HEK293 (cell line): ENCODE results near the gene EGFR.

ENCODE experiments used
- CTCF ChIA-PET: fragments of 350-600 bp; formaldehyde crosslinking; extraction: SDS; loops from one replicate; lab custom pipeline; 2021; ENCODE audit warnings: antibody characterized with exemption; lab: Yijun Ruan, JAX
- POLR2A ChIA-PET: fragments of 300-600 bp; formaldehyde crosslinking; extraction: SDS; loops from one replicate; lab custom pipeline; 2020; ENCODE audit warnings: antibody characterized with exemption, inconsistent platforms; lab: Yijun Ruan, JAX
- H3K27ac ChIP-seq: fragments of 200-500 bp; sonication (Bioruptor generic); 2 replicates; pipeline ENCODE4 v1.5.1; 2014; ENCODE audit warnings: low read depth, low read length, control low read depth, inconsistent platforms; ENCODE audit errors: extremely low read depth
- H3K36me3 ChIP-seq, 2 experiments: fragments of 200-500 bp in 1 of 2; sonication (Bioruptor generic) in 1 of 2; 1 replicate in 1 of 2; 2 replicates in 1 of 2; pipeline ENCODE4 v1.5.1; 2014 to 2017; ENCODE audit warnings: inconsistent platforms in 2 of 2, low read length in 2 of 2; ENCODE audit not compliant: control insufficient read depth in 2 of 2, insufficient read depth in 1 of 2
- H3K4me1 ChIP-seq: fragments of 200-500 bp; sonication (Bioruptor generic); 2 replicates; pipeline ENCODE4 v1.5.1; 2014; ENCODE audit warnings: mild to moderate bottlenecking, low read length, inconsistent platforms; ENCODE audit not compliant: control insufficient read depth, insufficient read depth
- H3K4me3 ChIP-seq: 2 replicates; pipeline ENCODE4 v1.5.1; 2011; ENCODE audit warnings: low read depth, mild to moderate bottlenecking, control low read depth, low read length, moderate library complexity
- H3K9me3 ChIP-seq: fragments of 200-500 bp; sonication (Bioruptor generic); 2 replicates; pipeline ENCODE4 v1.5.1; 2014; ENCODE audit warnings: low read depth, low read length, inconsistent platforms; ENCODE audit not compliant: control insufficient read depth, insufficient read depth
- HOXD13 ChIP-seq: sonication (generic); formaldehyde crosslinking; IDR thresholded peaks from 2 replicates; pipeline ENCODE4 v1.8.0; 2022; ENCODE audit warnings: missing genetic modification reagents, borderline replicate concordance
- KLF10 ChIP-seq: fragments of 450-650 bp; IDR thresholded peaks from 2 replicates; pipeline ENCODE4 v1.5.1; 2018; ENCODE audit warnings: missing biosample characterization, mild to moderate bottlenecking, missing genetic modification characterization
- KLF17 ChIP-seq: fragments of 450-650 bp; formaldehyde crosslinking; IDR thresholded peaks from 2 replicates; pipeline ENCODE4 v1.5.1; 2016; ENCODE audit warnings: missing biosample characterization, missing genetic modification characterization
- REST ChIP-seq: fragments of 450-650 bp; formaldehyde crosslinking; IDR thresholded peaks from 2 replicates; pipeline ENCODE4 v1.5.1; 2016; ENCODE audit warnings: missing biosample characterization, missing genetic modification characterization
- TRIM28 ChIP-seq: IDR thresholded peaks from 2 replicates; pipeline ENCODE4 v1.6.1; 2011; ENCODE audit warnings: low read length, control low read depth, borderline replicate concordance
- ZBTB44 ChIP-seq: fragments of 450-650 bp; IDR thresholded peaks from 2 replicates; pipeline ENCODE4 v1.5.1; 2018; ENCODE audit warnings: missing biosample characterization, mild to moderate bottlenecking, missing genetic modification characterization
- ZNF112 ChIP-seq: fragments of 450-650 bp; formaldehyde crosslinking; IDR thresholded peaks from 2 replicates; pipeline ENCODE4 v1.5.0; 2017; ENCODE audit warnings: missing biosample characterization, missing genetic modification characterization
- ZNF133 ChIP-seq: fragments of 450-650 bp; formaldehyde crosslinking; IDR thresholded peaks from 2 replicates; pipeline ENCODE4 v1.5.1; 2016; ENCODE audit warnings: missing biosample characterization, missing genetic modification characterization
- ZNF248 ChIP-seq: fragments of 450-650 bp; formaldehyde crosslinking; IDR thresholded peaks from 2 replicates; pipeline ENCODE4 v1.5.1; 2017; ENCODE audit warnings: missing biosample characterization, missing genetic modification characterization
- ZNF274 ChIP-seq, 2 experiments: fragments of 200-500 bp in 1 of 2; fragments of 450-650 bp in 1 of 2; sonication (Bioruptor generic) in 1 of 2; formaldehyde crosslinking in 1 of 2; IDR thresholded peaks; 2 replicates each; pipeline versions ENCODE4 v1.5.1 to v1.6.1; 2014 to 2016; ENCODE audit warnings: borderline replicate concordance in 1 of 2, inconsistent platforms in 1 of 2, low read length in 1 of 2, missing biosample characterization in 1 of 2, missing genetic modification characterization in 1 of 2
- ZNF302 ChIP-seq: fragments of 450-650 bp; formaldehyde crosslinking; IDR thresholded peaks from 2 replicates; pipeline ENCODE4 v1.5.1; 2016; ENCODE audit warnings: missing biosample characterization, missing genetic modification characterization, low read depth
- ZNF311 ChIP-seq: fragments of 450-650 bp; formaldehyde crosslinking; IDR thresholded peaks from 2 replicates; pipeline ENCODE4 v1.5.1; 2017; ENCODE audit warnings: missing biosample characterization, missing genetic modification characterization, borderline replicate concordance
- ZNF350 ChIP-seq: fragments of 450-650 bp; formaldehyde crosslinking; IDR thresholded peaks from 2 replicates; pipeline ENCODE4 v1.5.0; 2017; ENCODE audit warnings: missing biosample characterization, mild to moderate bottlenecking, missing genetic modification characterization
- ZNF362 ChIP-seq: fragments of 450-650 bp; formaldehyde crosslinking; IDR thresholded peaks from 2 replicates; pipeline ENCODE4 v1.5.1; 2016; ENCODE audit warnings: missing biosample characterization, missing genetic modification characterization
- ZNF416 ChIP-seq: fragments of 450-650 bp; formaldehyde crosslinking; IDR thresholded peaks from 2 replicates; pipeline ENCODE4 v1.5.1; 2016; ENCODE audit warnings: missing biosample characterization, missing genetic modification characterization
- ZNF596 ChIP-seq: fragments of 450-650 bp; IDR thresholded peaks from 2 replicates; pipeline ENCODE4 v1.5.0; 2018; ENCODE audit warnings: missing biosample characterization, mild to moderate bottlenecking, missing genetic modification characterization, moderate library complexity
- ZNF610 ChIP-seq: fragments of 450-650 bp; formaldehyde crosslinking; IDR thresholded peaks from 2 replicates; pipeline ENCODE4 v1.5.1; 2016; ENCODE audit warnings: missing biosample characterization, missing genetic modification characterization, borderline replicate concordance
- ZNF626 ChIP-seq: fragments of 450-650 bp; sonication (Bioruptor Pico); formaldehyde crosslinking; IDR thresholded peaks from 2 replicates; pipeline ENCODE4 v1.5.1; 2018; ENCODE audit warnings: missing biosample characterization, missing genetic modification characterization, inconsistent platforms
- ZNF768 ChIP-seq: fragments of 450-650 bp; formaldehyde crosslinking; IDR thresholded peaks from 2 replicates; pipeline ENCODE4 v1.5.1; 2018; ENCODE audit warnings: missing biosample characterization, mild to moderate bottlenecking, missing genetic modification characterization
- ZNF792 ChIP-seq: fragments of 450-650 bp; formaldehyde crosslinking; IDR thresholded peaks from 2 replicates; pipeline ENCODE4 v1.5.1; 2016; ENCODE audit warnings: missing biosample characterization, missing genetic modification characterization
- ZSCAN30 ChIP-seq: fragments of 450-650 bp; IDR thresholded peaks from 2 replicates; pipeline ENCODE4 v1.5.1; 2018; ENCODE audit warnings: missing biosample characterization, mild to moderate bottlenecking, missing genetic modification characterization, moderate library complexity

EGFR gene

GRCh38 chr7:55148571-55148970 is 129.8 kb downstream of the EGFR start:
- TF ChIP-seq ZNF133 (no peak), ZNF416 (tag by site-specific recombination) (no peak), ZNF248 (no peak), KLF10 (tag by site-specific recombination) (no peak), HOXD13 (CRISPR knock-in tag) (no peak), ZNF596 (no peak), ZNF610 (tag by site-specific recombination) (no peak), ZNF362 (tag by site-specific recombination) (no peak), ZBTB44 (tag by site-specific recombination) (no peak), ZNF311 (tag by site-specific recombination) (no peak)
- Histone ChIP-seq H3K27ac (no peak overlapping the region), H3K4me1 (no peaks in the 10 kb centered on the region), H3K36me3 (peaks cover 0 to 7% of the 10 kb centered on the region in 2 experiments; a peak in 1 of 3 replicates), H3K9me3 (no peaks in the 10 kb centered on the region), H3K4me3 (no peak overlapping the region)
- CTCF ChIA-PET = no interaction called here
- POLR2A ChIA-PET = no interaction called here

- Histone ChIP-seq H3K9me3 (no peaks in the 10 kb centered on the region), H3K4me1 (no peaks in the 10 kb centered on the region), H3K36me3 (peaks cover 0 to 7% of the 10 kb centered on the region in 2 experiments; a peak in 1 of 3 replicates), H3K4me3 (no peak overlapping the region), H3K27ac (no peak overlapping the region)
- CTCF ChIA-PET = no interaction called here
- POLR2A ChIA-PET = no interaction called here
- TF ChIP-seq ZSCAN30 (no peak), ZNF302 (no peak), REST (tag by site-specific recombination) (no peak), KLF17 (tag by site-specific recombination) (no peak), ZNF350 (tag by site-specific recombination) (no peak), ZNF274 (IDR thresholded peaks at IDR 0.05; ENCODE audit: low read length) (no peak), ZNF274 (tag by site-specific recombination; IDR thresholded peaks at IDR 0.05; ENCODE audit: borderline replicate concordance) (no peak), ZNF626 (tag by site-specific recombination) (no peak), ZNF768 (tag by site-specific recombination) (no peak), ZNF112 (tag by site-specific recombination) (no peak), TRIM28 (no peak), ZNF792 (no peak)
These were observed 130.2 kb downstream of the EGFR start for GRCh38 chr7:55149001-55149400.
